Fibroblast of the aortic adventitia (primary cell): ENCODE results near the gene GMDS. TPM values are rescaled to one million over a fixed set of nuclear protein-coding genes. Genes with fewer than 3 reads are reported as not detected.
A peak's percentile ranks its signal among the peaks of the same experiment; 100 is the strongest.

Source experiments
- DNase-seq: peaks from one replicate; pipeline ENCODE4 v3.0.0-alpha.2; 2010; ENCODE audit warnings: low read depth
- H3K4me3 ChIP-seq: 2 replicates; pipeline ENCODE4 v1.5.1; 2011; ENCODE audit warnings: low read depth, mild to moderate bottlenecking, control low read depth, low read length, moderate library complexity
- CTCF ChIP-seq: IDR thresholded peaks from 2 replicates; pipeline ENCODE4 v1.5.1; 2011; ENCODE audit warnings: mild to moderate bottlenecking, low read length, control low read depth, inconsistent platforms; ENCODE audit not compliant: insufficient read depth
- total RNA-seq: library from RNA; depleted of rRNA; stranded (reverse); fragments of >200 nt; gene quantifications from 2 replicates; pipeline ENCODE4 v1.2.3, GENCODE V29; 2012; ENCODE audit warnings: low replicate concordance

The GMDS gene
- total RNA-seq, 1 donor: 15.9 TPM

- no peak for TF ChIP-seq CTCF
- DNase-seq: no peak
These were observed 28.5 kb downstream of the GMDS start for GRCh38 chr6:2216794-2217383.

GRCh38 chr6:2215342-2215741 lies 30.1 kb downstream of the GMDS start:
- no peak for TF ChIP-seq CTCF
- no peak overlapping the region for H3K4me3 ChIP-seq
- no peak for DNase-seq

More at GRCh38 chr6:2216794-2217383, 28.5 kb downstream of the GMDS start:
- H3K4me3 ChIP-seq: no peak overlapping the region

GRCh38 chr6:2213086-2213485 lies 32.3 kb downstream of the GMDS start:
- no peak for TF ChIP-seq CTCF
- H3K4me3 ChIP-seq: no peak overlapping the region
- DNase-seq: no peak

GRCh38 chr6:2209226-2209809 lies 36.1 kb downstream of the GMDS start:
- no peak overlapping the region for H3K4me3 ChIP-seq
- TF ChIP-seq CTCF: peak; percentile 52
- peak; percentile 18 for DNase-seq

- H3K4me3 ChIP-seq: no peak overlapping the region
- DNase-seq: no peak
- no peak for TF ChIP-seq CTCF
These were observed 36.9 kb downstream of the GMDS start for GRCh38 chr6:2208468-2208867.

- DNase-seq: no peak
These were observed 40.0 kb downstream of the GMDS start for GRCh38 chr6:2205396-2205795.

More at GRCh38 chr6:2205396-2205795, 40.0 kb downstream of the GMDS start:
- H3K4me3 ChIP-seq: no peak overlapping the region
- no peak for TF ChIP-seq CTCF
